H1 (cell line): ENCODE data around the gene SMG9. TPM values are rescaled to one million over a fixed set of nuclear protein-coding genes. Genes with fewer than 3 reads are reported as not detected.

Source experiments
- CTCF ChIA-PET: fragments of 300-600 bp; sonication (Branson Sonifier 250); formaldehyde crosslinking; loops from one replicate; lab custom pipeline; 2021; ENCODE audit not compliant: partially characterized antibody; lab: Charles Lee
- POLR2A ChIA-PET: fragments of 300-600 bp; sonication (Branson Sonifier 250); formaldehyde crosslinking; loops from one replicate; lab custom pipeline; 2021; ENCODE audit warnings: inconsistent platforms; ENCODE audit not compliant: partially characterized antibody; lab: Charles Lee
- DNase-seq, 2 experiments: peaks; one replicate each; pipeline versions ENCODE4 v3.0.0 to v3.0.0-alpha.2; 2010 to 2022; ENCODE audit warnings: low spot score in 2 of 2, low read depth in 1 of 2, mixed read lengths in 1 of 2
- FAIRE-seq: peaks from 2 replicates; lab custom pipeline; 2011; peaks lifted over from hg19 to GRCh38; lab: Jason Lieb, UNC
- H2AFZ ChIP-seq: 2 replicates; pipeline ENCODE4 v1.8.1; 2012; ENCODE audit warnings: low read length, inconsistent platforms
- H2AK5ac ChIP-seq: 2 replicates; pipeline ENCODE4 v1.6.1; 2013; ENCODE audit warnings: low read depth, low read length
- H2BK120ac ChIP-seq: replicated peaks from 2 replicates; pipeline ENCODE3; 2013; ENCODE audit warnings: low read depth, low read length, inconsistent platforms
- H2BK12ac ChIP-seq: 2 replicates; pipeline ENCODE4 v1.6.1; 2013; ENCODE audit warnings: low read depth, low read length
- H2BK15ac ChIP-seq: 2 replicates; pipeline ENCODE4 v1.6.1; 2013; ENCODE audit warnings: low read length
- H2BK20ac ChIP-seq: 2 replicates; pipeline ENCODE4 v1.6.1; 2013; ENCODE audit warnings: low read length
- H2BK5ac ChIP-seq: 2 replicates; pipeline ENCODE4 v1.6.1; 2013; ENCODE audit warnings: low read depth, low read length
- H3K14ac ChIP-seq: 2 replicates; pipeline ENCODE4 v1.6.1; 2013; ENCODE audit warnings: inconsistent platforms; ENCODE audit not compliant: insufficient read length
- H3K18ac ChIP-seq: 2 replicates; pipeline ENCODE4 v1.6.1; 2013; ENCODE audit warnings: low read length; ENCODE audit errors: extremely low read depth
- H3K23ac ChIP-seq: 2 replicates; pipeline ENCODE4 v1.6.1; 2013; ENCODE audit warnings: inconsistent platforms; ENCODE audit not compliant: insufficient read length
- H3K23me2 ChIP-seq: 2 replicates; pipeline ENCODE4 v1.6.1; 2013; ENCODE audit warnings: low read depth, low read length
- H3K27ac ChIP-seq: 2 replicates; pipeline ENCODE4 v1.6.1; 2011; ENCODE audit warnings: low read depth, low read length, inconsistent platforms
- H3K27me3 ChIP-seq, 4 experiments: replicated peaks in 1 of 4; 1 replicate in 1 of 4; 2 replicates in 3 of 4; pipeline versions ENCODE4 v1.6.1 to v1.8.1; 2011 to 2013; ENCODE audit warnings: low read length in 3 of 4, mild to moderate bottlenecking in 3 of 4, inconsistent platforms in 2 of 4, mixed read lengths in 2 of 4, moderate library complexity in 1 of 4; ENCODE audit not compliant: control insufficient read depth in 3 of 4, insufficient read depth in 3 of 4; ENCODE audit errors: extremely low read depth in 1 of 4
- H3K36me3 ChIP-seq, 4 experiments: 2 replicates each; pipeline versions ENCODE4 v1.6.1 to v1.8.1; 2011 to 2013; ENCODE audit warnings: mild to moderate bottlenecking in 4 of 4, low read length in 3 of 4, moderate library complexity in 2 of 4, control low read depth in 1 of 4, inconsistent platforms in 1 of 4; ENCODE audit not compliant: insufficient read depth in 4 of 4, control insufficient read depth in 2 of 4
- H3K4ac ChIP-seq: replicated peaks from 2 replicates; pipeline ENCODE3; 2013; ENCODE audit warnings: low read length, low read depth, mixed read lengths, inconsistent platforms; ENCODE audit not compliant: insufficient read length
- H3K4me1 ChIP-seq, 4 experiments: replicated peaks in 1 of 4; 1 replicate in 1 of 4; 2 replicates in 3 of 4; pipeline versions ENCODE4 v1.6.1 to v1.8.1; 2011 to 2013; ENCODE audit warnings: low read length in 3 of 4, inconsistent platforms in 2 of 4, mixed read lengths in 1 of 4; ENCODE audit not compliant: insufficient read depth in 4 of 4, control insufficient read depth in 3 of 4
- H3K4me2 ChIP-seq, 2 experiments: 2 replicates each; pipeline versions ENCODE4 v1.6.1 to v1.8.1; 2011 to 2013; ENCODE audit warnings: low read depth in 2 of 2, low read length in 2 of 2, control low read depth in 1 of 2, inconsistent platforms in 1 of 2, mild to moderate bottlenecking in 1 of 2; ENCODE audit not compliant: insufficient read depth in 1 of 2
- H3K4me3 ChIP-seq, 4 experiments: fragments of 200-600, 300-600 bp in 1 of 4; sonication (generic), shearing (Covaris generic), sonication (Bioruptor Twin) in 1 of 4; 2 replicates each; pipeline versions ENCODE4 v1.5.1 to v1.8.1; 2011 to 2016; ENCODE audit warnings: low read length in 4 of 4, low read depth in 3 of 4, control low read depth in 2 of 4, inconsistent platforms in 2 of 4, mild to moderate bottlenecking in 2 of 4, mixed read lengths in 1 of 4, moderate library complexity in 1 of 4; ENCODE audit not compliant: insufficient read depth in 2 of 4; ENCODE audit errors: extremely low read depth in 1 of 4
- H3K56ac ChIP-seq: replicated peaks from 2 replicates; pipeline ENCODE3; 2013; ENCODE audit warnings: low read depth, mild to moderate bottlenecking, mixed read lengths, low read length, inconsistent platforms; ENCODE audit not compliant: insufficient read length
- H3K79me1 ChIP-seq: 2 replicates; pipeline ENCODE4 v1.6.1; 2013; ENCODE audit warnings: low read depth, low read length, control low read depth
- H3K79me2 ChIP-seq, 2 experiments: 2 replicates each; pipeline versions ENCODE4 v1.6.1 to v1.8.1; 2012 to 2013; ENCODE audit warnings: low read length in 2 of 2, mild to moderate bottlenecking in 2 of 2, inconsistent platforms in 1 of 2; ENCODE audit not compliant: insufficient read depth in 2 of 2, control insufficient read depth in 1 of 2
- H3K9ac ChIP-seq, 4 experiments: replicated peaks in 1 of 4; 1 replicate in 1 of 4; 2 replicates in 3 of 4; pipeline versions ENCODE4 v1.6.1 to v1.8.1; 2011 to 2013; ENCODE audit warnings: low read depth in 3 of 4, low read length in 3 of 4, control low read depth in 2 of 4, mild to moderate bottlenecking in 2 of 4, moderate library complexity in 2 of 4, inconsistent platforms in 1 of 4; ENCODE audit errors: extremely low read depth in 1 of 4
- H3K9me3 ChIP-seq, 2 experiments: 2 replicates each; pipeline versions ENCODE4 v1.6.1 to v1.8.1; 2012 to 2013; ENCODE audit warnings: mild to moderate bottlenecking in 2 of 2, moderate library complexity in 2 of 2, control low read depth in 1 of 2, inconsistent platforms in 1 of 2, low read depth in 1 of 2, low read length in 1 of 2, mixed read lengths in 1 of 2; ENCODE audit not compliant: insufficient read depth in 2 of 2
- H4K20me1 ChIP-seq, 2 experiments: replicated peaks in 1 of 2; 2 replicates each; pipeline versions ENCODE3 to v1.8.1; 2011 to 2013; ENCODE audit warnings: inconsistent platforms in 2 of 2, low read length in 2 of 2, mild to moderate bottlenecking in 1 of 2; ENCODE audit not compliant: insufficient read depth in 2 of 2, control insufficient read depth in 1 of 2
- H4K5ac ChIP-seq: 2 replicates; pipeline ENCODE4 v1.6.1; 2013; ENCODE audit warnings: low read length, low read depth, mixed read lengths, inconsistent platforms; ENCODE audit not compliant: insufficient read length
- H4K8ac ChIP-seq: 2 replicates; pipeline ENCODE4 v1.8.0; 2013; ENCODE audit warnings: mild to moderate bottlenecking, moderate library complexity, low read length, inconsistent platforms; ENCODE audit not compliant: insufficient read depth; ENCODE audit errors: extremely low read depth
- H4K91ac ChIP-seq: replicated peaks from 2 replicates; pipeline ENCODE3; 2013; ENCODE audit warnings: low read length, mixed read lengths, inconsistent platforms; ENCODE audit not compliant: insufficient read length
- ASH2L ChIP-seq: fragments of 200-600, 300-600 bp; sonication (generic); IDR thresholded peaks from one replicate; pipeline ENCODE4 v1.7.1; 2017; ENCODE audit warnings: low read length
- CBX8 ChIP-seq: fragments of 300-800, 300-1000 bp; sonication (generic); IDR thresholded peaks from 2 replicates; pipeline ENCODE4 v1.7.1; 2016; ENCODE audit warnings: low read depth, low read length, borderline replicate concordance
- FOSL1 ChIP-seq: IDR thresholded peaks from 2 replicates; pipeline ENCODE4 v1.6.1; 2011; ENCODE audit warnings: mild to moderate bottlenecking, low read depth, low read length, moderate library complexity; ENCODE audit not compliant: insufficient read depth
- POLR2AphosphoS5 ChIP-seq: IDR thresholded peaks from 2 replicates; pipeline ENCODE4 v1.6.1; 2011; ENCODE audit warnings: low read depth, low read length
- POU5F1 ChIP-seq: IDR thresholded peaks from 2 replicates; pipeline ENCODE4 v1.6.1; 2011; ENCODE audit warnings: low read depth, mild to moderate bottlenecking, low read length, moderate library complexity
- RXRA ChIP-seq: IDR thresholded peaks from 2 replicates; pipeline ENCODE4 v1.6.1; 2011; ENCODE audit warnings: low read depth, mild to moderate bottlenecking, low read length, moderate library complexity; ENCODE audit not compliant: insufficient read depth
- SAP30 ChIP-seq: fragments of 300-600 bp; sonication (generic); IDR thresholded peaks from 2 replicates; pipeline ENCODE4 v1.7.1; 2012; ENCODE audit warnings: low read length, moderate library complexity, mild to moderate bottlenecking, inconsistent platforms; ENCODE audit not compliant: insufficient read depth, insufficient replicate concordance
- SIX5 ChIP-seq: IDR thresholded peaks from 2 replicates; pipeline ENCODE4 v1.6.1; 2011; ENCODE audit warnings: mild to moderate bottlenecking, low read depth, low read length
- TEAD4 ChIP-seq: IDR thresholded peaks from 2 replicates; pipeline ENCODE4 v1.6.1; 2012; ENCODE audit warnings: low read depth, low read length, inconsistent platforms, mixed read lengths
- WGBS, 2 experiments: shearing (Covaris generic) in 1 of 2; methylation state at CpG; one replicate each; pipeline versions ENCODE4 v1.1.6 to v1.1.7; 2013 to 2015; ENCODE audit warnings: low lambda C conversion rate in 2 of 2, mixed read lengths in 2 of 2, inconsistent platforms in 1 of 2, low coverage in 1 of 2, missing lambda C conversion rate in 1 of 2; ENCODE audit not compliant: insufficient replicate concordance in 2 of 2, insufficient coverage in 1 of 2, insufficient read length in 1 of 2; ENCODE audit errors: extremely low coverage in 1 of 2, missing lambda C conversion rate in 1 of 2; 5-methylcytosine and 5-hydroxymethylcytosine counted together
- polyA plus RNA-seq, 7 experiments: library from polyadenylated mRNA; depleted of rRNA in 3 of 7; stranded (reverse) in 5 of 7; unstranded in 2 of 7; fragments of >200 nt in 5 of 7; fragments of 200-250 nt in 2 of 7; gene quantifications; 1 replicate in 5 of 7; 2 replicates in 1 of 7; 4 replicates in 1 of 7; pipeline versions ENCODE4 v1.2.1 to v1.2.3, GENCODE V29; 2011 to 2013; ENCODE audit warnings: missing spikeins in 2 of 7, mixed read lengths in 2 of 7
- total RNA-seq: library from RNA; stranded (reverse); fragmentation: NEBNext Ultra II Directional; extraction: Animal tissue kit (Norgen Biotek cat#: 25700); gene quantifications from 2 replicates; pipeline ENCODE4 v1.2.1, GENCODE V29; 2021

SMG9 gene
- total and polyA plus RNA-seq, 2 of the 8 experiments (the other 6 are each of a cell fraction or from before 2014, with no cell fraction given), result 20.4 to 28.7 TPM

DNA sequence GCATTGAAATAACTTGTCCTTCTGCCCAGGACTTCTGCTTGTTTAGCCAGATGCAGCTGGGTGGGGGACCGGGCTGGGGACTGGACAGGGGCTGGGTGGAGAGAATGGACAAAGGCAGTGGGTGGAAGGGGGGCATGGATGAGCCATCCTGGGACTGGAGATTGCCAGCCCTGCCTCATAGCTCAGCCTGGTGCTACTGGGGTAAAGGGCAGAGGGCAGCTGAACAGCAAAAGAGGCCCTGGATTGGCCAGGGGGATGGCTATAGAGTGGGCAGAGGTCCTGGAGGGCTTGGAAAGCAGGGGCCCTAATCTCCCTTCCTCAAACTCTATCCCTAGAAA, 67.1 kb downstream of the SMG9 start:
- CTCF ChIA-PET, result interaction anchor here (0.7 to 1.8 kb wide), 4 partner anchors 11 to 25 kb away, joined by 3 to 5 read pairs (median 4); no protein-coding TSS in a partner anchor
- no peaks in the 10 kb centered on the region for H4K20me1 ChIP-seq
- no peaks in the 10 kb centered on the region; the same call in 1 of the 2 replicates for H3K23me2 ChIP-seq
- no peak overlapping the region for H2AFZ ChIP-seq
- H2BK20ac ChIP-seq, result no peak overlapping the region
- no peak for FAIRE-seq
- POLR2A ChIA-PET, result interaction anchor here (0.7 kb wide), 1 partner anchor 36 kb away, joined by 3 read pairs; no protein-coding TSS in a partner anchor
- 86% methylated on average over 1 of the region's 1 CpG; no CpG with 5 or more reads in 1 of the 2 experiments for WGBS, 2 experiments
- H3K4me2 ChIP-seq, result no peak overlapping the region
- H3K14ac ChIP-seq, result no peak overlapping the region
- H2BK120ac ChIP-seq, result no peak overlapping the region
- no peaks in the 10 kb centered on the region for H3K27me3 ChIP-seq
- no peak overlapping the region for H4K91ac ChIP-seq
- H3K36me3 ChIP-seq, result no peaks in the 10 kb centered on the region
- no peak for TF ChIP-seq RXRA
- TF ChIP-seq POU5F1, result no peak
- TF ChIP-seq FOSL1, result no peak
- TF ChIP-seq TEAD4, result no peak
- TF ChIP-seq CBX8, result no peak
- TF ChIP-seq SIX5, result no peak
- no peak for TF ChIP-seq POLR2AphosphoS5
- no peak for TF ChIP-seq ASH2L
- no peak for TF ChIP-seq SAP30
- DNase-seq, result no peak
- H2AK5ac ChIP-seq, result 0 out of 2 replicates have a peak overlapping the region, but pooled peaks have one; percentile 44
- no peak overlapping the region for H4K5ac ChIP-seq
- H2BK12ac ChIP-seq, result no peak overlapping the region
- no peak overlapping the region for H2BK15ac ChIP-seq
- no peak overlapping the region for H3K23ac ChIP-seq
- no peak overlapping the region for H2BK5ac ChIP-seq
- H3K4me3 ChIP-seq, result no peak overlapping the region
- no peak overlapping the region for H3K18ac ChIP-seq
- H3K9ac ChIP-seq, result no peak overlapping the region
- no peak overlapping the region for H3K56ac ChIP-seq
- H3K4me1 ChIP-seq, result peaks cover 0 to 2% (median 0%) of the 10 kb centered on the region in 4 experiments; a peak in 2 of 7 replicates
- H3K79me2 ChIP-seq, result no peaks in the 10 kb centered on the region
- H4K8ac ChIP-seq, result no peak overlapping the region
- H3K79me1 ChIP-seq, result no peaks in the 10 kb centered on the region
- H3K9me3 ChIP-seq, result no peaks in the 10 kb centered on the region
- no peak overlapping the region for H3K27ac ChIP-seq
- H3K4ac ChIP-seq, result no peak overlapping the region
